Mesenchymal stem cell (in vitro differentiated cells and primary cell): Measurements from ENCODE around the gene OMG.
"Not testable (repeated sequence)": the region's sequence is repeated elsewhere in the genome, so short reads cannot be mapped to it uniquely, and the experiment has no call there.

ENCODE experiments used
- DNase-seq: peaks from one replicate; pipeline ENCODE4 v3.0.0-alpha.2; 2013
- H2AFZ ChIP-seq: one replicate; pipeline ENCODE4 v1.6.1; 2013; ENCODE audit warnings: low read depth, mild to moderate bottlenecking, control low read depth, inconsistent platforms, low read length, moderate library complexity
- H2AK5ac ChIP-seq: 2 replicates; pipeline ENCODE4 v1.6.1; 2013; ENCODE audit warnings: low read length, moderate library complexity, mild to moderate bottlenecking, inconsistent platforms; ENCODE audit not compliant: severe bottlenecking
- H2BK120ac ChIP-seq: one replicate; pipeline ENCODE4 v1.6.1; 2013; ENCODE audit warnings: low read depth, mild to moderate bottlenecking, inconsistent platforms, low read length, moderate library complexity
- H2BK12ac ChIP-seq, 2 experiments: one replicate each; pipeline ENCODE4 v1.6.1; 2013; ENCODE audit warnings: inconsistent platforms in 2 of 2, low read length in 2 of 2, mild to moderate bottlenecking in 2 of 2, moderate library complexity in 2 of 2, control low read depth in 1 of 2
- H2BK15ac ChIP-seq: one replicate; pipeline ENCODE4 v1.6.1; 2013; ENCODE audit warnings: mild to moderate bottlenecking, low read depth, inconsistent platforms; ENCODE audit not compliant: poor library complexity, severe bottlenecking
- H2BK5ac ChIP-seq: 2 replicates; pipeline ENCODE4 v1.6.1; 2013; ENCODE audit warnings: low read depth, mild to moderate bottlenecking, low read length, control low read depth, inconsistent platforms; ENCODE audit not compliant: poor library complexity, severe bottlenecking
- H3K14ac ChIP-seq, 2 experiments: one replicate each; pipeline ENCODE4 v1.6.1; 2013; ENCODE audit warnings: inconsistent platforms in 2 of 2, low read length in 2 of 2, control low read depth in 1 of 2, mild to moderate bottlenecking in 1 of 2, moderate library complexity in 1 of 2
- H3K18ac ChIP-seq, 2 experiments: one replicate each; pipeline ENCODE4 v1.6.1; 2013; ENCODE audit warnings: inconsistent platforms in 2 of 2, low read length in 2 of 2, control low read depth in 1 of 2, low read depth in 1 of 2, mild to moderate bottlenecking in 1 of 2
- H3K23ac ChIP-seq, 2 experiments: one replicate each; pipeline ENCODE4 v1.6.1; 2013; ENCODE audit warnings: inconsistent platforms in 2 of 2, low read length in 2 of 2, mild to moderate bottlenecking in 2 of 2, moderate library complexity in 2 of 2, control low read depth in 1 of 2
- H3K27ac ChIP-seq: 2 replicates; pipeline ENCODE4 v1.5.1; 2013; ENCODE audit warnings: mild to moderate bottlenecking, moderate library complexity, low read length, control low read depth, inconsistent platforms; ENCODE audit not compliant: poor library complexity, severe bottlenecking
- H3K27me3 ChIP-seq, 2 experiments: 2 replicates each; pipeline versions ENCODE4 v1.6.1 to v1.7.0; 2013; ENCODE audit warnings: low read length in 2 of 2, mild to moderate bottlenecking in 2 of 2, moderate library complexity in 2 of 2, control low read depth in 1 of 2, inconsistent platforms in 1 of 2; ENCODE audit not compliant: control insufficient read depth in 1 of 2, insufficient read depth in 1 of 2
- H3K36me3 ChIP-seq, 2 experiments: 2 replicates each; pipeline versions ENCODE4 v1.6.1 to v1.7.0; 2013; ENCODE audit warnings: low read length in 2 of 2, control low read depth in 1 of 2, inconsistent platforms in 1 of 2, low read depth in 1 of 2, mild to moderate bottlenecking in 1 of 2; ENCODE audit not compliant: insufficient read depth in 2 of 2, control insufficient read depth in 1 of 2
- H3K4ac ChIP-seq, 2 experiments: one replicate each; pipeline ENCODE4 v1.6.1; 2013; ENCODE audit warnings: inconsistent platforms in 2 of 2, low read length in 2 of 2, mild to moderate bottlenecking in 2 of 2, moderate library complexity in 2 of 2, control low read depth in 1 of 2, low read depth in 1 of 2
- H3K4me1 ChIP-seq: 2 replicates; pipeline ENCODE4 v1.6.1; 2013; ENCODE audit warnings: low read depth, low read length, control low read depth; ENCODE audit not compliant: control insufficient read depth, insufficient read depth
- H3K4me2 ChIP-seq: 2 replicates; pipeline ENCODE4 v1.6.1; 2013; ENCODE audit warnings: low read length, mild to moderate bottlenecking, inconsistent platforms; ENCODE audit not compliant: poor library complexity, severe bottlenecking
- H3K4me3 ChIP-seq, 2 experiments: 2 replicates each; pipeline versions ENCODE4 v1.5.1 to v1.7.0; 2013; ENCODE audit warnings: low read length in 2 of 2, mild to moderate bottlenecking in 2 of 2, control low read depth in 1 of 2, low read depth in 1 of 2; ENCODE audit not compliant: insufficient read depth in 1 of 2
- H3K79me1 ChIP-seq: replicated peaks from 2 replicates; pipeline ENCODE4 v1.6.1; 2013; ENCODE audit warnings: mild to moderate bottlenecking, control low read depth, low read length, inconsistent platforms; ENCODE audit not compliant: poor library complexity, severe bottlenecking
- H3K9ac ChIP-seq: 2 replicates; pipeline ENCODE4 v1.7.0; 2013; ENCODE audit warnings: mild to moderate bottlenecking, low read length, moderate library complexity
- H3K9me3 ChIP-seq: 2 replicates; pipeline ENCODE4 v1.7.0; 2013; ENCODE audit warnings: mild to moderate bottlenecking, low read length; ENCODE audit not compliant: control insufficient read depth
- H4K8ac ChIP-seq: one replicate; pipeline ENCODE4 v1.6.1; 2013; ENCODE audit warnings: inconsistent platforms, mild to moderate bottlenecking, low read length, moderate library complexity
- H4K91ac ChIP-seq: one replicate; pipeline ENCODE4 v1.6.1; 2013; ENCODE audit warnings: mild to moderate bottlenecking, low read length, inconsistent platforms
- WGBS: methylation state at CpG from one replicate; pipeline ENCODE4 v1.1.7; 2013; ENCODE audit warnings: mixed read lengths; 5-methylcytosine and 5-hydroxymethylcytosine counted together

OMG gene

DNA sequence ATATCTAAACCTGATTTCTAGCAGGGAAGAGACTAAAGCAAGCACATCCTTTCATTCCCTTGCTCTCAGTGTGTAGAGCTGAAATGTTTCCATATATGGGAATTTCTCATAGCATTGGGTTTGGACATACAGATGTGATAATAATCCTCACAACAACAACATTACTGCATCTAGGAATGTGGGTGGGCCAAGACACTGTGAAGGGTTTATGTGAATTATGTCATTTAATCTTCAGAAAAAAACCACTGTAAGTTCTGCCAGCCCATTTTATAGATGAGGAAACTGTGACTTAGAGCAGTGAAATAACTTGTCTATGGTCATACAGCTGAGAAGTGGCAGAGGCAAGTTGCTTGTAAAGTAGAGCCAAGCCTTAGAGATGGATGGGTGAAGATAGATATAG is 5.2 kb downstream of the OMG start:
- Histone ChIP-seq H3K36me3 (peaks cover 4 to 12% of the 10 kb centered on the region in 2 experiments), H3K27ac (no peak overlapping the region), H3K18ac (no peak overlapping the region), H4K91ac (no peak overlapping the region), H3K9ac (no peak overlapping the region), H3K4me2 (no peak overlapping the region), H3K14ac (no peak overlapping the region), H4K8ac (no peak overlapping the region), H2BK15ac (no peak overlapping the region), H3K4me3 (no peak overlapping the region), H2AK5ac (no peak overlapping the region), H3K23ac (no peak overlapping the region), H2BK120ac (no peak overlapping the region), H2BK12ac (no peak overlapping the region), H3K4ac (no peak overlapping the region), H3K79me1 (peaks cover 2% of the 10 kb centered on the region), H3K4me1 (no peaks in the 10 kb centered on the region), H3K9me3 (no peaks in the 10 kb centered on the region), H2BK5ac (no peak overlapping the region), H3K27me3 (no peaks in the 10 kb centered on the region), H2AFZ (no peak overlapping the region)
- DNase-seq, result no peak

DNA sequence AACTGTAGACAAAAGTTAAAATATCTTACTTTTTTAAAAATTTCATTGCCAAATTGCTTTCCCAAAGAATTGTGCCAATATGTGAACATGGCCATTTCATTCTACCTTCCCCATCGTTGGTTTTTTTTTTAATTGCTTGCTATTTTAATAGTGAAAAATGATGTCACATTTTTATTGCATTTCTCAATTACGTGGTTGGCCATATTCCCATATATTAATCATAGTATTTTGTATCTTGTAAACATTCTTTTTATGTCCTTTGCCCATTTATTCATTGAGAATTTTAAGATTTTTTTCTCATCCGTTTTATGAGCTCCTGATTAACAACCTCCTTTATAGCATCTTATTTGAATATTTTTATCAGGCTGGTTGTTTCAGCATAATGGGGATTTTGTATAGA is 7.2 kb downstream of the OMG start:
- H4K8ac ChIP-seq, result no peak overlapping the region
- WGBS, result no CpG with 5 or more reads among the region's 3 CpGs

DNA sequence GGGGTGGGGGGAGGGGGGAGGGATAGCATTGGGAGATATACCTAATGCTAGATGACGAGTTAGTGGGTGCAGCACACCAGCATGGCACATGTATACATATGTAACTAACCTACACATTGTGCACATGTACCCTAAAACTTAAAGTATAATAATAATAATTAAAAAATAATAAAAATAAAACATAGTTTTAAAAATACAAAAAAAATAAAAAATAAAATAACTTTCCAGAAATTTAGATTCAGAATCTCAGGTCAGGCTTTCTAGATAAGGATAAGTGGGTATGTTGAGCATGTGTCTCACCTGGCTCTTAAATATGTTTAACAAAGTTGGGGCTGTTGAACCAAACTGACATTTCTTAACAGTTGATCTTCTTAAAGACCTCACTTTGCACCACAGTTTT is 9.1 kb downstream of the OMG start:
- DNase-seq, H3K9ac ChIP-seq, H3K4me2 ChIP-seq, H3K18ac ChIP-seq, H3K4me3 ChIP-seq, H3K23ac ChIP-seq, H3K27ac ChIP-seq, H2BK12ac ChIP-seq, H4K91ac ChIP-seq, H3K9me3 ChIP-seq, H2BK5ac ChIP-seq, H2AFZ ChIP-seq, H3K4me1 ChIP-seq, H2BK120ac ChIP-seq, H3K4ac ChIP-seq, H2BK15ac ChIP-seq, H3K27me3 ChIP-seq, H2AK5ac ChIP-seq, H3K14ac ChIP-seq, H4K8ac ChIP-seq: not testable (repeated sequence)
- Histone ChIP-seq H3K36me3 (peaks cover 6 to 13% of the 10 kb centered on the region in 2 experiments), H3K79me1 (peaks cover 11% of the 10 kb centered on the region)
- no CpG with 5 or more reads among the region's 1 CpG for WGBS

More for the DNA sequence above, 7.2 kb downstream of the OMG start:
- Histone ChIP-seq H2BK15ac (no peak overlapping the region), H3K4ac (no peak overlapping the region), H2BK120ac (no peak overlapping the region), H3K9me3 (no peaks in the 10 kb centered on the region), H3K4me2 (no peak overlapping the region), H2BK12ac (no peak overlapping the region), H3K4me3 (no peak overlapping the region), H3K14ac (no peak overlapping the region), H3K18ac (no peak overlapping the region), H3K4me1 (no peaks in the 10 kb centered on the region), H3K23ac (no peak overlapping the region), H3K79me1 (peaks cover 7% of the 10 kb centered on the region), H3K36me3 (peaks cover 6 to 13% of the 10 kb centered on the region in 2 experiments), H3K27ac (no peak overlapping the region), H2AFZ (no peak overlapping the region), H3K9ac (peak overlapping the region; percentile 26), H2BK5ac (no peak overlapping the region), H2AK5ac (no peak overlapping the region), H3K27me3 (no peaks in the 10 kb centered on the region), H4K91ac (no peak overlapping the region)
- DNase-seq, result no peak

DNA sequence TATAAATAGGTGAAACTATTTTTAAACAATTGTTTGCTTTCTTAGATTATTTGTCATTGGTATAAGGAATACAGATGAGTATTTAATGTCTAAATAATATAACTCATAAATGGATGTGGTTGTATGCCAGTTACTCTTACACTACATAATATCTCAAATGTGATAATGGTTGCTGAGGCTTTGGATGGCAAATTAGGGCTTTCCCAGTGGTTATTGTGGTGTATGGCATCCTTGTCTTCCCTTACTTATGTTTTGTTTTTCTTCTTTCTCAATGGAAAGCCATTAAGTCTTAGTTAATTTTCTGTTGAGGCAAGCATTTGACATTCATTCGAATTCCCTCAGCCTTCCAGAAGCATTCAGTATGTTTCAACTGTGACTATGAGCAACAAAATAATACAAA is 10.5 kb downstream of the OMG start:
- Histone ChIP-seq H3K27me3 (no peaks in the 10 kb centered on the region), H2BK15ac (no peak overlapping the region), H3K79me1 (peaks cover 11% of the 10 kb centered on the region), H2BK5ac (no peak overlapping the region), H3K4me2 (no peak overlapping the region), H3K4me3 (no peak overlapping the region), H3K27ac (no peak overlapping the region), H4K91ac (no peak overlapping the region), H3K23ac (no peak overlapping the region), H3K4me1 (no peaks in the 10 kb centered on the region), H3K9me3 (no peaks in the 10 kb centered on the region), H3K9ac (no peak overlapping the region), H3K36me3 (peaks cover 12 to 13% of the 10 kb centered on the region in 2 experiments), H2BK120ac (no peak overlapping the region), H2BK12ac (no peak overlapping the region), H2AFZ (no peak overlapping the region), H2AK5ac (no peak overlapping the region), H3K18ac (no peak overlapping the region), H3K4ac (no peak overlapping the region), H3K14ac (no peak overlapping the region), H4K8ac (no peak overlapping the region)
- WGBS, result no CpG with 5 or more reads among the region's 1 CpG
- no peak for DNase-seq
